H9 (cell line): Measurements from ENCODE around the gene MAP3K7. TPM values are rescaled to one million over a fixed set of nuclear protein-coding genes. Genes with fewer than 3 reads are reported as not detected.

Experiments
- DNase-seq: peaks from one replicate; pipeline ENCODE4 v3.0.0-alpha.2; 2017
- H2AFZ ChIP-seq: one replicate; pipeline ENCODE4 v1.6.1; 2013; ENCODE audit warnings: mild to moderate bottlenecking, low read length, control low read depth, moderate library complexity
- H2AK5ac ChIP-seq: 2 replicates; pipeline ENCODE4 v1.6.1; 2013; ENCODE audit warnings: low read length, control low read depth, mixed read lengths; ENCODE audit not compliant: insufficient read length
- H2BK120ac ChIP-seq: one replicate; pipeline ENCODE4 v1.6.1; 2013; ENCODE audit warnings: low read depth, mild to moderate bottlenecking, low read length, control low read depth, inconsistent platforms; ENCODE audit not compliant: poor library complexity, severe bottlenecking
- H2BK12ac ChIP-seq: 2 replicates; pipeline ENCODE4 v1.6.1; 2013; ENCODE audit warnings: low read length, control low read depth, mixed read lengths, low read depth; ENCODE audit not compliant: insufficient read length
- H2BK15ac ChIP-seq: 2 replicates; pipeline ENCODE4 v1.6.1; 2013; ENCODE audit warnings: low read depth, low read length, control low read depth
- H2BK20ac ChIP-seq: one replicate; pipeline ENCODE4 v1.6.1; 2013; ENCODE audit warnings: low read depth, mild to moderate bottlenecking, low read length, control low read depth, inconsistent platforms; ENCODE audit not compliant: poor library complexity, severe bottlenecking
- H2BK5ac ChIP-seq: 2 replicates; pipeline ENCODE4 v1.6.1; 2013; ENCODE audit warnings: low read length, control low read depth, mixed read lengths; ENCODE audit not compliant: insufficient read length
- H3K14ac ChIP-seq: 2 replicates; pipeline ENCODE4 v1.6.1; 2013; ENCODE audit warnings: low read length, control low read depth; ENCODE audit not compliant: insufficient read depth
- H3K18ac ChIP-seq: 2 replicates; pipeline ENCODE4 v1.6.1; 2013; ENCODE audit warnings: low read depth, mild to moderate bottlenecking, mixed read lengths, low read length, control low read depth; ENCODE audit not compliant: insufficient read length
- H3K23ac ChIP-seq: 2 replicates; pipeline ENCODE4 v1.6.1; 2013; ENCODE audit warnings: low read length, control low read depth, mixed read lengths, low read depth; ENCODE audit not compliant: insufficient read length
- H3K23me2 ChIP-seq: 2 replicates; pipeline ENCODE4 v1.6.1; 2013; ENCODE audit warnings: low read depth, mild to moderate bottlenecking, mixed read lengths, low read length, control low read depth; ENCODE audit not compliant: insufficient read length, poor library complexity, severe bottlenecking
- H3K27ac ChIP-seq: 2 replicates; pipeline ENCODE4 v1.5.1; 2013; ENCODE audit warnings: low read length, control low read depth, mixed read lengths, low read depth; ENCODE audit not compliant: insufficient read length
- H3K27me3 ChIP-seq: 2 replicates; pipeline ENCODE4 v1.6.1; 2013; ENCODE audit warnings: low read length, control low read depth, inconsistent platforms; ENCODE audit not compliant: insufficient read depth
- H3K4ac ChIP-seq: 2 replicates; pipeline ENCODE4 v1.6.1; 2013; ENCODE audit warnings: low read depth, mild to moderate bottlenecking, control low read depth, inconsistent platforms, low read length, moderate library complexity
- H3K4me1 ChIP-seq: 2 replicates; pipeline ENCODE4 v1.6.1; 2013; ENCODE audit warnings: low read length, control low read depth, inconsistent platforms; ENCODE audit not compliant: insufficient read depth
- H3K4me2 ChIP-seq: 2 replicates; pipeline ENCODE4 v1.6.1; 2013; ENCODE audit warnings: low read length, control low read depth, mixed read lengths; ENCODE audit not compliant: insufficient read length, insufficient read depth
- H3K56ac ChIP-seq: 2 replicates; pipeline ENCODE4 v1.6.1; 2013; ENCODE audit warnings: low read depth, mild to moderate bottlenecking, mixed read lengths, low read length, control low read depth; ENCODE audit not compliant: insufficient read length
- H3K79me1 ChIP-seq: 2 replicates; pipeline ENCODE4 v1.6.1; 2013; ENCODE audit warnings: low read depth, mild to moderate bottlenecking, moderate library complexity, low read length, control low read depth, inconsistent platforms; ENCODE audit not compliant: insufficient read depth, poor library complexity, severe bottlenecking
- H3K79me2 ChIP-seq: 2 replicates; pipeline ENCODE4 v1.6.1; 2013; ENCODE audit warnings: low read length, control low read depth, inconsistent platforms; ENCODE audit not compliant: insufficient read depth
- H3K9ac ChIP-seq: 2 replicates; pipeline ENCODE4 v1.6.1; 2013; ENCODE audit warnings: low read length, control low read depth, mixed read lengths; ENCODE audit not compliant: insufficient read length; ENCODE audit errors: extremely low read depth
- H3K9me3 ChIP-seq: one replicate; pipeline ENCODE4 v1.6.1; 2013; ENCODE audit warnings: low read depth, low read length, inconsistent platforms; ENCODE audit not compliant: control insufficient read depth
- H3T11ph ChIP-seq: one replicate; pipeline ENCODE4 v1.6.1; 2013; ENCODE audit warnings: mild to moderate bottlenecking, low read length, control low read depth, inconsistent platforms
- H4K20me1 ChIP-seq: one replicate; pipeline ENCODE4 v1.6.1; 2013; ENCODE audit not compliant: control insufficient read depth, insufficient read length, insufficient read depth
- H4K5ac ChIP-seq: 2 replicates; pipeline ENCODE4 v1.6.1; 2013; ENCODE audit warnings: low read depth, mild to moderate bottlenecking, mixed read lengths, low read length, control low read depth; ENCODE audit not compliant: insufficient read length
- H4K8ac ChIP-seq: replicated peaks from 2 replicates; pipeline ENCODE4 v1.6.1; 2013; ENCODE audit warnings: low read length, control low read depth, mixed read lengths, low read depth; ENCODE audit not compliant: insufficient read length
- H4K91ac ChIP-seq: 2 replicates; pipeline ENCODE4 v1.6.1; 2013; ENCODE audit warnings: low read depth, mild to moderate bottlenecking, moderate library complexity, mixed read lengths, low read length, control low read depth; ENCODE audit not compliant: insufficient read length
- H3K27ac Mint-ChIP-seq, 3 experiments: 2 replicates in 2 of 3; 3 replicates in 1 of 3; pipeline ENCODE4 v1.8.0; 2020 to 2021; ENCODE audit warnings: mixed read lengths in 3 of 3, mild to moderate bottlenecking in 1 of 3, moderate library complexity in 1 of 3
- H3K27me3 Mint-ChIP-seq: 2 replicates; pipeline ENCODE4 v1.8.0; 2021; ENCODE audit warnings: low read depth, mild to moderate bottlenecking, moderate library complexity, mixed read lengths
- H3K36me3 Mint-ChIP-seq, 3 experiments: 2 replicates in 2 of 3; 3 replicates in 1 of 3; pipeline ENCODE4 v1.8.0; 2020 to 2021; ENCODE audit warnings: low read depth in 3 of 3, mixed read lengths in 3 of 3; ENCODE audit not compliant: insufficient read depth in 1 of 3
- H3K4me1 Mint-ChIP-seq, 2 experiments: 2 replicates each; pipeline ENCODE4 v1.8.0; 2020; ENCODE audit warnings: mixed read lengths in 2 of 2
- H3K4me3 Mint-ChIP-seq, 2 experiments: 2 replicates in 1 of 2; 3 replicates in 1 of 2; pipeline ENCODE4 v1.8.0; 2020 to 2021; ENCODE audit warnings: mild to moderate bottlenecking in 2 of 2, mixed read lengths in 2 of 2, moderate library complexity in 1 of 2
- H3K9me3 Mint-ChIP-seq, 2 experiments: 2 replicates in 1 of 2; 3 replicates in 1 of 2; pipeline ENCODE4 v1.8.0; 2020; ENCODE audit warnings: mild to moderate bottlenecking in 2 of 2, mixed read lengths in 2 of 2, moderate library complexity in 1 of 2
- WGBS: extraction: QIAGEN DNeasy Blood & Tissue Kit; methylation state at CpG from one replicate; pipeline ENCODE4 v1.1.7; 2013; ENCODE audit warnings: missing lambda C conversion rate, low lambda C conversion rate, mixed read lengths; ENCODE audit not compliant: insufficient read length; ENCODE audit errors: extremely low coverage; 5-methylcytosine and 5-hydroxymethylcytosine counted together
- total RNA-seq: library from RNA; stranded (reverse); gene quantifications from 2 replicates; pipeline ENCODE4 v1.2.1, GENCODE V29; 2021
- TF ChIP-seq, protein P1 (sequence below): fragments of 200-600 bp; sonication (generic); conservative IDR thresholded peaks from 3 replicates; pipeline ENCODE4 v1.8.0; 2021; ENCODE audit warnings: antibody characterized with exemption, mild to moderate bottlenecking

Gene MAP3K7
- total RNA-seq, 1 experiment from 2014 or later = 31.3 TPM

DNA sequence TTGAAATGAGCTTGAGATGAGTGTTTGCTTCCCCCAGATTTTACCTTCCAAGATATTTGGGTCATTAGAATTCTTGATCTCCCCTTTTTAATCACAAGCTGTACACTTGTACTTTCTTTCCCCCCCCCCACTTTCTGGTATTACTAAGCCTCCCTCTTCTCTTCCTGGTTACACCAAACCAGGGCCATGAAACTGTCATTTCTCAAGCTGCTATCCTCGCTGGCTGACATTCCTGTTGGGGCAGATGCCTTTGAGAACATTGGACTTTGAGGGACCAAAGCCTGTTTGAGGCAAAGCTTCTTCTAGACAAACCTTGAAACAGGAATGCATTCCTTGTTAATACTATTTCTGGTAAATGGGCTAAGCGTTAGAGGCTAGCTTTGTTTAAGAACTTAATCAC, 32.3 kb upstream of the MAP3K7 start:
- no peak overlapping the region for H2BK20ac ChIP-seq
- no peak overlapping the region for H4K91ac ChIP-seq
- H2BK15ac ChIP-seq = no peak overlapping the region
- H3K9ac ChIP-seq = no peak overlapping the region
- no peak overlapping the region for H2AK5ac ChIP-seq
- no peak overlapping the region for H3K56ac ChIP-seq
- no peak overlapping the region for H3K4me2 ChIP-seq
- Mint-ChIP-seq H3K27ac (no peak overlapping the region), H3K36me3 (peaks cover 0 to 5% (median 0%) of the 10 kb centered on the region in 3 experiments; a peak in 3 of 7 replicates), H3K4me3 (no peak overlapping the region), H3K4me1 (peaks cover 7 to 12% of the 10 kb centered on the region in 2 experiments; a peak in 3 of 4 replicates), H3K27me3 (no peaks in the 10 kb centered on the region; the same call in 1 of the 2 replicates), H3K9me3 (peaks cover 3 to 4% of the 10 kb centered on the region in 2 experiments)
- no peak overlapping the region for H3K23ac ChIP-seq
- no peaks in the 10 kb centered on the region for H3K23me2 ChIP-seq
- no peak overlapping the region for H2BK12ac ChIP-seq
- H3K79me1 ChIP-seq = no peaks in the 10 kb centered on the region
- H3T11ph ChIP-seq = no peak overlapping the region
- no peak overlapping the region for H3K27ac ChIP-seq
- no peak overlapping the region for H3K4ac ChIP-seq
- H4K20me1 ChIP-seq = no peaks in the 10 kb centered on the region
- no peak overlapping the region for H2BK5ac ChIP-seq
- TF ChIP-seq, protein P1, sequence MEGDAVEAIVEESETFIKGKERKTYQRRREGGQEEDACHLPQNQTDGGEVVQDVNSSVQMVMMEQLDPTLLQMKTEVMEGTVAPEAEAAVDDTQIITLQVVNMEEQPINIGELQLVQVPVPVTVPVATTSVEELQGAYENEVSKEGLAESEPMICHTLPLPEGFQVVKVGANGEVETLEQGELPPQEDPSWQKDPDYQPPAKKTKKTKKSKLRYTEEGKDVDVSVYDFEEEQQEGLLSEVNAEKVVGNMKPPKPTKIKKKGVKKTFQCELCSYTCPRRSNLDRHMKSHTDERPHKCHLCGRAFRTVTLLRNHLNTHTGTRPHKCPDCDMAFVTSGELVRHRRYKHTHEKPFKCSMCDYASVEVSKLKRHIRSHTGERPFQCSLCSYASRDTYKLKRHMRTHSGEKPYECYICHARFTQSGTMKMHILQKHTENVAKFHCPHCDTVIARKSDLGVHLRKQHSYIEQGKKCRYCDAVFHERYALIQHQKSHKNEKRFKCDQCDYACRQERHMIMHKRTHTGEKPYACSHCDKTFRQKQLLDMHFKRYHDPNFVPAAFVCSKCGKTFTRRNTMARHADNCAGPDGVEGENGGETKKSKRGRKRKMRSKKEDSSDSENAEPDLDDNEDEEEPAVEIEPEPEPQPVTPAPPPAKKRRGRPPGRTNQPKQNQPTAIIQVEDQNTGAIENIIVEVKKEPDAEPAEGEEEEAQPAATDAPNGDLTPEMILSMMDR = no peak
- DNase-seq = no peak
- H3K18ac ChIP-seq = no peak overlapping the region
- no peaks in the 10 kb centered on the region for H3K4me1 ChIP-seq
- no peak overlapping the region for H2BK120ac ChIP-seq
- no peaks in the 10 kb centered on the region for H3K79me2 ChIP-seq
- no peak overlapping the region for H4K5ac ChIP-seq
- no peak overlapping the region for H2AFZ ChIP-seq
- H3K27me3 ChIP-seq = no peaks in the 10 kb centered on the region
- no CpG with 5 or more reads among the region's 2 CpGs for WGBS
- H3K9me3 ChIP-seq = no peaks in the 10 kb centered on the region
- H3K14ac ChIP-seq = no peak overlapping the region
- H4K8ac ChIP-seq = no peak overlapping the region
